KG1 (cell line): ENCODE measurements around the gene CDH2.

Experiments used
- DNase-seq: peaks from one replicate; lab custom pipeline; 2025; lab: John Stamatoyannopoulos, UW

Gene CDH2

DNA sequence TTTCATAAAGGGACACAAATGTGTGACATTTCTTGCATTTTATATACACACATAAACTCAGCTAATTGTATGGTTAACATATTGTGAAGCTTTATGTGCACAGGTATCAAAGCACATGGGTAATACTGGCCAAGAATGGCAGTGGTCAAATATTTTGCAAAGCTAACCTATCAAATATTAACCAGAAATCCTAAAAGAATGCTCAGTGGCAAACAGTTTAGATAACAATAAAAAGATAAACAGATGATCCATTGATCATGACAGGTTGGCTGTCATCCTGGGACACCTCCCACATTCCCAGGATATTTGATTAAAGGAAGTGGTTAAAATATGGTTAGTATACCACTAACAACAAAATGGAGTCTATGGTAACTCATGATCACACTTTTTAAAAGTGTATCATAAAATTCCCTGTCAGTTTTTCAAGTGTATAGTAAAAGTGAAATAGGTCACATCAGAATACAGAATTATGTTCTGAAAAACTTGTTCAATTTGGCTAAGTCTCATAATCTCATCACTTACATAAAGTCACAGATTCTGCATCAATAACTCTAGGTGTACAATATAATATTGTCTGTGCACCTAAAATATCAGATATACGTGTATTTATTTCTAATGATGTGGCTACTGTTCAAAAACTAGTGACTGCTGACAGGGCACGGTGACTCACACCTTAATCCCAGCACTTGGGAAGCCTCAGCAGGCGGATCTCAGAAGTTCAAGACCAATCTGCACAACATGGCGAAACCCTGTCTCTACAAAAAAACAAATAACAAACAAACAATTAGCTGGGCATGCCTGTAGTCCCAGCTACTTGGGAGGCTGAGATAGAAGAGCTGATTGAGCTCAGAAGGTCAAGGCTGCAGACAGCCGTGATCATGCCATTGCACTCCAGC is 48.9 kb downstream of the CDH2 start:
- DNase-seq: no peak

DNA sequence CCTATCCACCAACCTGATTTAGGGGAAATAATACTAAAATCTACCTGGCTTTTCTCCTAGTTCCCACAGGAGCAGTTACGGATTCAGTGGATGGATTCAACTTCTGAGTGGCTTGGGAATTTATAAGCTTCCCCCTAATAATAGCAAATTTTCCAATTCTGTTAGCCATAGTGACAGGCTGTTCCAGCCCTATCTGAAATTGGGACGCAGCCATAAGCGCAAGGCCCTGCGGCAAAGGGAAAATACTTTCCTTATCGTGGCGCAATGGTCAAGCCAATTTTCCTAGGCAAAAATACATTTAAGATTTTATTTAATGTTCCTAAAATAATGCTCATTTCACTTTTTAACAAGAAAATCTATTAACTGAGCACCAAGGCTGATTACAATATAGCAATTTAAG is 49.7 kb downstream of the CDH2 start:
- DNase-seq: no peak

DNA sequence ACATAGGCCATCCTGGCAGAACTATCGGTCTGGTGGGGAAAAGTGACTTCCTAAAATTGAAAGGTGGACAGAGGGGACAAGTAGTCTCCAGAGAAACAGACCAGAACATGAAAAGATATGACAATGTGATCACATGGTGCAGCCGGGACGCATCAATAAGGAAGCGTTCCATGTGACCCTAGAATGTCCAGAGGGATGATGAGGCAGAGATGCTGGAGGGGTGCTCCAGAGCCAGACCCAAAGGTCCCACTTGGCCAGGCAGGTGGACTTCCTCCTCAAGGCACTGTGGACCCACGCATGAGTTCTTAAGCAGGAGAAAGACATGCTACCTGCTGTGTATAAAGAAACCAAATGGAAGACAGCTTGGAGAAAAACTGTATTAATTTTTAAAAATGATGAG is 50.2 kb downstream of the CDH2 start:
- DNase-seq: no peak

DNA sequence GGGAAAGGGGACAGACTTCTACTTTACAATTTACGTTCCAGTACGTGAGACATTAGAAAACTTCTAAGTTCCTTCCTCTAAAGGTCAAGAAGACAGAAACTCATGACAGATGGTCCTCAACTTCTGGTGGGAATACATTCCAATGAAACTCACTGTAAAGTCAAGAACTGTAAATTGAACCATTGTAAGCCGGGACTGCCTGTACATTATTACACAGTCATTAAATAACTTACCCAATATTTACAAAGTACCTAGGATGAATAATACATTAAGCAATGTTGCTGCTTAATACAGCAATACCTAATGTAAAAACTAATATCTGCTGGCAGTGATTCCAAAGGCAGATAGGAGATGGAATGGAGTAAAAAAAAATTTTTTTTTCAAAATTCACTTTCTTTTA is 51.9 kb downstream of the CDH2 start:
- DNase-seq: no peak

DNA sequence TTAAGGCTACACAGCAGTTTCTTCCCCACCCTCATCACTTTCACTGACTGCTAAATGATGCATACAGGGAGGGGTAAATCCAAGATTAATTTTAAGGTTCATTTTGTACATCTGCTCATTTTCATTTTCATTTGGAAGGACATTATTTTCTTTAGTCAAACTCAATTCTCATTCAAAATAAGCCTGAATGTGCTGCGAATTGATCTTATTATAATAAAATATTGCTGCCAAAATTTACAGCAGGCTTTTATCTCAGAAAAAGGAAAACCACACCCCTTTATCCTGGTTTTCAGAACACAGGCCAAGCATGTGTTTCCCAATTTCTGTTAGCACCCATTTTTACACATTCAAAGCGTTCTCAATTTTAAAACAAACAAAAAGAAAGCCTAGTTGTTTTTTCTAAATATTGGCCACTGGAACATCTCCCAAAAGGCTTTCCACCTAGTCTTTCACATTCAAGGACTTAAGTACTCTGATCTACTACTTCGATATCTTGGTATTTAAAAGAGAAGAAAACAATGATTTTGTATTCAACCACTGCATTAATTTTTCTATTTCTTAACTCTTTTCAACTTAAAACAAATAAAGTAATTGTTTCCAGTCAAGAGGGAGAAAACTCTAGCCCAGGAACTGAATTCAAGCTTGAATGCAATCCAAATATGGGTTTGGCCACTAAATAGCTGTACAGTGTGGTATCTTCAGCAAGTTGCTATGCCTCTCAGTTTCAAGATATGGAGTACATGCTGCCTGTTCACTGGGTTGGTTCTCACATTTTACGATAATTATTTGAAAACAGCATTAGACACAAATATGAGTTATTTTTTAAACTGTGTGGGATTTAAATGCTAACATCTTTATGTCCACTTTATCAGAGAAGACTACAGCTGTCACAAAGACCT is 52.5 kb downstream of the CDH2 start:
- DNase-seq: no peak

DNA sequence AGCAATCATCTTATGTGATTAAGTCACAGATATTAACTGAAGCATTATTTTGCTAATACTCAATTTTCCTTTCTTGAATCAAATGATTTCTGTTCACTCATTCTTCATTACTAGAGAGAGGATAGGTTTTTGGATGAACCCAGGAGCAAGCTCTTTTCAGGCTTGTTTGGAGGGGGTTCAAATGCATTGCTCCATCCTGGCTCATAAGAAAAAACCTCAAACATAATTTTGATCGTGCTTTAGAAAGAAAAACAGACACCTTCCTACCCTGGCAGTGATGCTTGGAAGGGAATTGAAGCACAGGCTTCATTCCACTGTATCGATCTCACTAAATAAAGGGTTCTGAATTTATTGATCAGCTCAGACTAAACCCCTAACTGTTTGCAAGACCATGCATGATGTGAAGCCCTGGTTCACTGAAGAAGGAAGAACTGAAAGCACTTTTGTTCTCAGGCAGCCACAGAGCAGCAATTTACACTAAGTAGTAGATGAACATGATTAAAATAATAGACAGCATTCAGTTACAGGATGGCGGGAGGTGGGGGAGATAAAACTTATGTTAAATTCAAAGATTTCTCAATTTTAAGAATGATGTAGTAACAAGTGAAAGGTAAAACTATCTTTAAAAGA is 53.4 kb downstream of the CDH2 start:
- no peak for DNase-seq

DNA sequence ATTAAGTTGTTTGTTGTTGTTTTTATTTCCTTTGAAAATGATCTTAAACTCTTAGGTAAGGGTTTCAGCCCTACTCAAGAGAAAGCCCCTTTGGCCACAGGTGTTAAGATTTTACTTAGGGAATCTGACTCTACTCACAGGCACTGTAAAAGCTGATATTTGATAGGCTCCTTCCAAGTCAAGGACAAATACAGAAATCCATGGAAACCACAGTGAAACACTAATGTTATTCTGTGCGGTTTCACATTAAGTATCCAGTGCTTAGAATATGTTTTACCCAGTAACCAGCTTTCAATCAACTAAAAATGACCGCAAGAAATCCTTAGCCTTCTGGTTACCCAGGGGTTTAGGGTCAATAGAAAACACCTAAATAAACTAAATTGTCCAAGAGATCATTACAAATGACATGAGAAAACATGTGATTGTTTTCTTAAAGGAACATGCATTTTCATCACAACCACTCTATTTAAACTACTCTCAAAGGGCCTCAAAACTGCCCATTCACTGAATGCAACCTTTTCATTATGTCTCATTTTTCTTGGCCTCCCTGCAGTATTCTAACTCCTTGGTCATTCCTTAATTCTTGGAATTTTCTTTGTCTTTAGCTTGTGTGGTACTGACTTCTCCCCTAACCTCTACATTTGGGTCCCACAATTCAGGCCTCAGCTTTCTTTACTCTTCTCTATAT is 56.0 kb downstream of the CDH2 start:
- DNase-seq: no peak

DNA sequence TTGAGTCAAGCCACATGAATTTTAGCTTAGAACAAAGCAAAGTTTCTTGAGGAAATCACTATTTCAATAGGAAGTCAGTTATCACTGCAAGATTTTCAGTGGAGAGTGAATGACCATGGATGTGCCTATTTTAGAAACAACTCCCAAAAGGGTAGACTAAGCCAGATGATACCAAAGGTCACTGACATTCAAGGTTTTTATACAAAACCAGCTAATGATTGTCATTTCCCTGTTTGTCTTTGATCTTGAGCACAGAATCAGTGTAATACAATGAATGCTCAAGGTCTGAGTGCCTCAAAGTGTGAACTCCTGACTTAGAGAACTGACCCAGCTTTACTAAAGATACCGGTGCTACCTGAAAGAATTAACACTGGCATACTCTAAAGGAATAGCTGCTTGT is 60.5 kb downstream of the CDH2 start:
- no peak for DNase-seq

DNA sequence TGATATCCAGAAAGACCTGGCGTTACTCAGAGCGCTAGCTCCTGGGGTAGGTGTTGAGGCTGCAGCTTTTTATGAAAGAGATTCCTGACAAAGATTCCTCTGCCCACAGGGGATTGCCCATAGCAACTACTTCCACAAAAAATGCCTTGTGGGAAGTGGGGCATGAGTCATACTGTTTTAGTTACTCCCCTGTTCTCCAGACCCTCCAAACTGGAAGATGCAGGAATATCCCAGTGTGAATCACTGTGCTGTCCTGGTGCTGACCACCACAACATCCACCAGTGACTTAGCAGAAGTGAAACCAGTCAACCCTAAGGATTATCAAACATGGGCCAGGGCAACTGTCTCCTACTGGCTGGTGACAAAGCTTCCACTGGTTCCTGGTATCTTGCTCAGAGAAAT is 61.8 kb downstream of the CDH2 start:
- DNase-seq: no peak

DNA sequence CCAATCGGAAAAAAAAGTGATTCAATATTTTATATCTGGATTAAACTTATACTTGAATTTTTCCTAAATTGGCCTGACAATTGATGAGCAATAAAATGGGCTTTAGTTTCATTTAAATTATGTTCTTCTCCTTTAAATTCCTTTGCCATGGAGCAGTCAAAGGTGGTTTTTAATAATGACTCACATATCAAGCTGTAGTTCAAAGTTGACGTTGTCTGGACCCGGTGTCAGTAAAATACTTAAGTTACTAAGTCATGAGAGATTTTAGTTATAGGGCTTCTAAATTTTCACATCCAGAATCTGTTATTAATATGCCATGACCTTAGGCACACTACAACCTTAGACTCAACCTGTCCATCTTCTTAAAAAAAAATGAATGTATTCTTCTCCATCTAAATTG is 62.5 kb downstream of the CDH2 start:
- DNase-seq: no peak

DNA sequence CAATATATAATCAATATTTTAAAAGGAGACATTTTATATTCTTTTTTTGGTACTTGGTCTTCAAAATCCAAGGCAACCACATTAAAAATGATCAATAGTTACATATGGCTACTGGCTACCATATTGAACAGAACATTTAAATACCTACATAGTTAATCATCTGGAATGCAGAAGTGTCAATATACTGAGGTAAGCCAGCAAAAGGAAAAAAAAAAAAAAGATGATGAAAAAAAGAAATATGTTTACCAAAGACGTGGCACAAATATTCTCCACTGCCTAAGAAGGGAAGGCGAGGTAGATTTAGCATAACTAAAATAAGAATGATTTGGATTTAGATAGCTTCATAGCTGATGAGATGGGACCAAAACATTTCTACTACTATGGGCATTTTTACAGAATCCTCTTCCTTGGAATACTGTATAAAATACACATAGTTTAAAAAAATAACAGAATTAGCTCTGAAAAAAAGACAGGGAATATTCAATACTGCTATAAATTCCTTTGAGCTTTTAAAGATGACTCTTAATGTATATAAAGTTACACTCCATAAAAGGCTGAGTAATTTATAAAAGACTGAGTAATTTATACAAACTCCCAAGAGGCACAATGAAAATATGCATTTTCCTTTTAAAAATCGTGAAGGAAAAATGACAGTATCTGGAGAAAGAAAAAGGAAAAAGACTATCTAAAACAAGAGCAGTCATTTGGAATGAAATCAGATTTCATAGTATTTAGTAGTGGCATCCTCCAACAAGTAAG is 63.5 kb downstream of the CDH2 start:
- no peak for DNase-seq

DNA sequence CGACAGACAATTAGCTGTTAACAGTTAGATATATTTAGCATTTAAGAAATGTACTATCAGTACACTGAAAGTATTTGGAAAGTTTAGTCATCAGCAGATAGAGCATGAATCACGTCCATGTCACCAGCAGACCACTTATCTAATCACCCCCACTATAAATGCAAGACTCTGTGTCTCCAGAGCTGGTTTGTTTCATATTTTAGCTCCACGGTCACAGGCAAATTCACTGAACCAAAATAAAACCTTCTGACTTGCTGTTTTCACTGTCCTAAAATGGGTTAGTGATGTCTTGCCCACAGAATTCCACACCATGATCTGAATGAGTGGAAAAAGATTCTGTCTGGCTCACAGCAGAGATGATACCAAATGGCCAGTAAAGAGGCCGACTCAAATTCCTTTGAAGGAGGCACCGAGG is 64.9 kb downstream of the CDH2 start:
- no peak for DNase-seq

DNA sequence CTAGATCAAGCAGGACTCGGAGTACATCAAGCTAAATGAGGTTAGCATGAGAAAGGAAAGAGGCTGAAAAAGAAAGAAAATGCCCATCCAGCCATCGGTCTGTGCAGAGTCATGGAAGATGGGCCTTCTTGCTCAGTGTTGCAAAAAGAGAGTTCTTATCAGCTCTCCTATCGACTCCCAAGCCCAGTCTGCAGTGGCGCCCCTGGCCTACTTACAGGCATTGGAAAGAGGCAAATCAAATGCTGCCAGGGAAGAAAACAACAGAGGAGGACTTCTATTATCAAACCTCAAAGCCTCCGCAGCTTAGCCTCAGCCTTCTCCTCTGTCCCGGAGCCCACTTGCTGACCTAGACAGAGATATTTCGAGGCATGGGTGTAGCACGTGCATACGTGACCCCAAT is 66.0 kb downstream of the CDH2 start:
- DNase-seq: no peak

DNA sequence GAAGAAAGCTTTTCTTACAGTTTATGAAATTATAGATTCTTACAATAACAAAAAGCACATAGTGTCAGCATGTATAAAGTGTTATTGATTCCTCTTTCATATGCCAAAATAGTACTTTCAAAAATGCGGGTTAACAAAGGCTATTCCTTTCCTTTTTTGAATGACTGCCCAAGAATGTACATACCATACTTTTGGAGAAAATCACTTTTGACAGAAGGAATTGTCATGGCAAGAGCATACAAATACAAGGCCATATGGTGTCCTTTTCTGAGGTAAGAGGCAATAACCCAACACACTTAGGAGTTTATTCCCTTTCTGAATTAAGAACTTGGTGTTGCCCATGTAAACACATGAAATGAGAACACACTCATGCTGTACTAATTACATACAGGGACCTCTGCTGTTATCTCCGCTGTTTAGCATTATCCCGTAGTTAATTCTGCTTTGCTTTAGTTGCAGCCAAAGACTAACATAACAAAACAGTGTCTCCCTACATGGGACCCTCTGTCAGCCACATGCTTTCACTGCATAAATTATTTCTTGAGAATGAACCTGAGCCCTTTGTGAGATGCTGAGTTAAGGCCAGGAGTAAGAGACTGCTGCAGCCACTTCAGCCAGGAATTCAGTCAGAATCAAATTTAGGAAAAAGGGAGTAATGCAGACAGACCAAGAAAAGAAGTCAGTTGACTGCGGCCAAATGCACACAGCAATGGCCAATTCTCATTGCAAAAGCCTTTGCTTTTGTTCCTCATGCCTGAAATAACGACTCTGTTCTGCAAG is 67.0 kb downstream of the CDH2 start:
- no peak for DNase-seq

DNA sequence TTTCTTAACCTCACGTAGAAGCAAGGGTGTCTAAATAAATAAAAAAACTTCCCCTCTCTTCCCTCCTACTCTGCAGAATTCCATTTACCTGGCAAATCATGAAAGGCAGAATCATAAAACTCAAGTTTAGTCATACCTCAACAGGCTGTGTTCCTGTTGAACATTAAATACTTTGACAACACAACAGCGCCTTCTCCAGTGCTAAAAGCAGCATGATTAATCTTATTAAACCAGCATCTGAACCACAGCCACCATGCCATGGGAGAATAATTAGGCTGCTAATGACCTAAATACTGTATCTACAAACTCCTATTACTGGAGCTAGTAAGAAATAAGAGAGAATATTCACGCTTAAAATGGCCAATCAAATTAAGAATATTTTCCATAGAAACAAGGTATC is 68.1 kb downstream of the CDH2 start:
- DNase-seq: no peak

DNA sequence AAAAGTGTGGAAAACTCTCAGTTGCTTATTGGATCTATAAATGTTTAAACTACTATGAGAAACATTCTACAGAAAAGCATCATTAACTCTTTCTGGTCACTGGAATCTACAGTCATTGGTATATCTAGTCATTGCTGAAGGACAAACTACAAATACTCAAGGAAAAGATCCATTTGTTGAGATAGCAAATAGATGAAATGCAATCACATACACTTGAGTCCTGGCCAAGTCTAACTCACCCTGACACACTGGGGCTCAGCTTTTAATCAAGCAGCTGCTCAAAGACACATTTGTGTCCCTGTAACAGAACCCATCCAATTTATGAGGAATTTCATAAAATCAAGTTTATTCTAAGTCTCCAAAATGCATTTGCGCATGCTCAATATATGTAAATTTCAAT is 68.7 kb downstream of the CDH2 start:
- DNase-seq: no peak

DNA sequence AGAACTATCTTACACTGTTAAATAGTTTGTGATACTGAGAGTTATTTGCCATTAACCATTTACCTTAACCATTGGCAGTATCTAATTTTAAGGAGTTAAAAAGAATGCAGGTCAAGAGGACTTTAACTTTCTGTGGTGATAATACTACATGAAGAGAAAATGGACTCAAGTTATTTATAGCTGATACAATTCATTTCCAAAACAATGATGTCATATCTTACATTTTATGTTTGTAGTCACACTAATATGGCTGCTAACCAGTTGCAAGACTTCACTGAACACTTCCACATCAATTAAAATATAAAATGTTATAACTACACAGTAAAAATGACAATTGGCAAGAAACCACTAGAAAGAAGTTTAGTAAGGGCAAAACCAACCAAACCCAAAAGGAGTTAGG is 77.7 kb downstream of the CDH2 start:
- no peak for DNase-seq

DNA sequence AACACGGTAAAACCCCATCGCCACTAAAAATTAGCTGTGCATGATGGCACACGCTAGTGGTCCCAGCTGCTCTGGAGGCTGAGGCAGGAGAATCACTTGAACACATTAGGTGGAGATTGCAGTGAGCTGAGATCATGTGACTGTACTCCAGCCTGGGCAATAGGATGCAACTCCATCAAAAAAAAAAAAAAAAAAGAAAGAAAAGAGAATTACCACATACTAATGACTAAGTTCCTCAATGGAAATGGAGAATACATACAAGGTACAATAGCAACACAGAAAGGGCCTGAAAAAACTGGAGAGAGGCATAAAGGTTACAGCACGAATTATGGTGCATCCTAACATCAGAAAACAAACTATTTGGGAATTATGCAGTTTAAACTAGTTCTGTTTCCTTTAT is 81.3 kb downstream of the CDH2 start:
- no peak for DNase-seq

DNA sequence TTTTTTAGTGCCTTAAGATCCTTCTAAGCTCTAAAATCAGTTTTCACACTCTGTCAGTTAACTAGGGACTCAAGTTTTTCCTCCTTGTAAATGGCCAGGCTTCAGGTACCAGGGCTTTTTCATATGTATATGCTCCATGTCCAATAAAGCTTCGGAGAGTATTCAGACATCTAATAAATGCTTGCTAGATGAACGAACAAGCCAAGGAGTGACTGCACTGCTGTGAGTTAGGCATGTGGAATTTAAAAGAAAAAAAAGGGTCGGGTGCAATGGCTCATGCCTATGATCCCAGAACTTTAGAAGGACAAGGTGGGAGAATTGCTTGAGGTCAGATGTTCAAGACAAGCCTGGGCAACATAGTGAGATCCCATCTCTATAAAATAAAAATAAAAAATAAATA is 81.9 kb downstream of the CDH2 start:
- DNase-seq: no peak

DNA sequence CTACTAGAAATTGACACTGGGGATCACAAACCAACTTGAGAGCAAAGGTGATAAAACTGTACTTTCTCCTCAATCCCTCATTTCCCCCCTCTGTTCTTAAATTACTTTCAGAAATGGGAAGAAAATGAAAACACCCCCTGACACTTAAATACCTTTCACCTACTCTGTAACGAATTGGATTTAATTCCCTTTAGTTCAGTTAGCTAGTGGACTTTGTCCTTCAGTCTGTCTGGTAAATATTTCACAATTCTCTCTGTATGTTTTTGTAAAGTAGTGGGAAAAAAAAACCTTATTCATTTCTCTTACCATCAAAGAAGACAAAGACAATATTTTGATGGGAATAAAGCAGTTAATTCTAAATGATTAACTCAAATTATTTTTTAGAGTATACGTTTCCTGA is 85.7 kb downstream of the CDH2 start:
- DNase-seq: no peak

DNA sequence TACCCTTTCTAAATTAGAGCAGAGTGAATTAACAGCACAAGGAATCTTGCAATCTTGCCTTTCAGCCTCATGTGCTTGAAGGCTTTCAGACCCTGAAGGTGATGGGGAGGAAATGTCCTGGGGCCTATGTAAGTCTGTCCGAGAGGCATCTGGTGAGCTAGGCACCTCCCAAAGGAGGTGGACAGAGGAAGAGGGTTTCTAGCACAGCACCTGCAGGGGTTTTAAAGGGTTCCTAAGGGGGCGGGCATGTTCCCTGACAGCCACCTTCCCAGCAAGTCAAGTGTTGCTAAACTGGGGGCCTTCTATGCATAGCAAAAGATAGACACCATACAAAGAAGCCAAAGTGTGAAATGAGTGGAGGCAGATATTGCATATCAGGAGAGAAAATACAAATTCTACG is 88.5 kb downstream of the CDH2 start:
- DNase-seq: no peak
